GM19395 (cell line): ENCODE results near the gene POLR3G.

Source experiments
- ATAC-seq: cut with Tn5 transposase; IDR thresholded peaks from one replicate; pipeline ENCODE4 v1.9.1; 2021; ENCODE audit warnings: mild to moderate bottlenecking, moderate library complexity; ENCODE audit not compliant: unreplicated experiment

Gene POLR3G

DNA sequence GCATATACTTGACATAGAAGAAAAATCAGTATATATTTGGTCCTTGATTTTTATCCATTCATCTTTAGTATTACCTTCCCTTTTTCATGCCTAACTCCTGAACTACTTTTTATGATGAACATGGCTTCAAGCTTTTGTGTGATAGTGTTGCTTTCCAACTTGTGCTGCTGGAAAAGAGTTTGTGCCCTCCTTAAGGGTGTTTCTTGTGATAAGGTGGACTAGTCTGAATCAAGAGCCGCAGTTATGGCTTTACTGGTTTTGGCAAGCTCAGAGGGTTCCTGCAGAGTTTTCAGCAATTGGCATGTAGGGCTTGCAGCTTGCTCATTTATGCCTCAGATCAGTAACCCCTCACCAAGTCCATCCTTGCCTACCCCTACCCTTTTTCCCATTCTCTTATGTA lies 20.5 kb downstream of the POLR3G start:
- ATAC-seq, result no peak

- no peak for ATAC-seq
Measured at GRCh38 chr5:90503596-90503995, 28.9 kb downstream of the POLR3G start.

GRCh38 chr5:90504743-90505142 lies 30.1 kb downstream of the POLR3G start:
- ATAC-seq, result no peak

DNA sequence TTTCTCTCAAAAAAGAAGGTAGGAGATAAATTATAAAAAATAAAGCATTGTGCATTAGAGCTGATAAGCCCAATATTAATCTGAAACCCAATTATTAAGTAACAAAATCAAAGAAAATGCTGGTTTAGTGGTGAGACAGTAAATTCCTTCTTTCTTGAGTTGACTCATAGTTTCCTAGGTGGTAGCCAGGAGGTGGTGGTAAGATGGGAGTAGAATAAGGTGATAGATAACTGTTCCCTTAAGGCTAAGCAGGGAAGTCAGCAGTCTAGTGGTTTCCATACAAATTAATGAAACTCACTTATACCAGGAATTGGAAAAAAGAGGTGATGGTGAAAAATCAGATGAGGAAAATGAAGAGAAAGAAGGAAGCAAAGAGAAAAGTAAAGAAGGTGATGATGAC lies 31.6 kb downstream of the POLR3G start:
- ATAC-seq, result no peak

- ATAC-seq, result no peak
Measured at GRCh38 chr5:90510438-90510837, 35.8 kb downstream of the POLR3G start.

GRCh38 chr5:90514520-90514919 lies 39.9 kb downstream of the POLR3G start:
- no peak for ATAC-seq

DNA sequence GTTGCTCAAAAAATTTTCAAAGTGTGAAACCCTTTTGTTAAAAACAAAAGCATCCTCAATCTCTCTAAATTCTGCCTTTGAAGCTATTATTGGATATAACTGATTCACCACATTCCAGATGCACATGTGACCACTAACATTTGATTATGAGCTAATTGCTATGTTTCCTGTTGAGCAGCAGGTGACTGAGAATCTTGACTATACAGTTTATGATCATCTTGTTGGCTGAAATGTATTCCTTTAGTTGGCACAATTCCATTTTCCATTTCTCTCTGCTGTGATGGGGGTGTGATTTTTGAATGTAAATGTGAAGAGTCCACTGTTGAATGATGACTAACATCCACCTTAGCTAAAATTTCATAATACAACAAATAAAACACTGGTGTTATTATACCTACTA lies 44.0 kb downstream of the POLR3G start:
- ATAC-seq, result no peak

DNA sequence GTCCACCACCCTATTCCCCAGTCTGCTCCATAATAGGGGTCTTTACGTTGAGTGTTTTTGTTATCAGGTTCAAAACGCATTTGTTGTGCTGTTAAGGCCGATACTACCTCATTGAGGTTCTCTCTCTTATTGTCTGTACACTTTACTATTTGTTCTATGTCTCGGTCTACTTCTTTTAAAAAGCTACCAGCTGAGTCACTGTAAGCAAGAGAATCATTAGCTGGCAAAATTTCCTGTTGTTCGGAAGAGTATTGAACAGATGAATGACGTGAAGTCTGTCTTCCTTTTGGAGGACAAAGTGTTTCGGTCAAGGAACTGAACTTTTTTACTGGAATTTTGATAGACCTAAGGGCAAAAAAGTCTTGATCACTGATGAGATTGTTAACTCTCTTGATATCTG lies 44.4 kb downstream of the POLR3G start:
- ATAC-seq, result no peak

GRCh38 chr5:90528601-90529193 lies 54.0 kb downstream of the POLR3G start:
- peak; percentile 6 for ATAC-seq

GRCh38 chr5:90529194-90529938 lies 54.7 kb downstream of the POLR3G start, which contains the start of gene LYSMD3:
Gene LYSMD3, minus strand, starts transcription at chr5:90529584. Its CDS starts 4,295 bp downstream, at chr5:90525289.
- ATAC-seq, result peak; percentile 88

- peak; percentile 62 for ATAC-seq
Measured at GRCh38 chr5:90529939-90530677, 55.4 kb downstream of the POLR3G start.

- no peak for ATAC-seq
Measured at GRCh38 chr5:90530736-90531487, 56.2 kb downstream of the POLR3G start.

GRCh38 chr5:90533794-90534193 lies 59.1 kb downstream of the POLR3G start:
- ATAC-seq, result no peak

DNA sequence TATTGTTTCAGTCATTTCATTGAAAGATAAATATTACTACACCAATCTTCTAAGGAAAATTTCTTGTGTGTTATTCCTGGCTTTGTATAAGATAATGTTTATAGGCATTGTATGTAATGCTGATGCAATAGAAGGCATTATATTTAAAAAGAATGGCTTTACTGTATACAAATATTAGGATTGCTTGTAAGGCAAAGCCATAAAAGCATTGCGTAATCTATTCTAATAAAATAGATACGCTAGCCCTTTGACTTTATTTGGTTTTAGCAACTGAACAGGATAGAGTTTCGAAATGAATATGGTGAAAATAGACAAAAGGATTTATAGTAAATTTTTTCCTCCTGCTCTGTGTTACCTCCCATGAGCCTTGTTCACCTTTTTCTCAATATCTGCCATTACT lies 60.3 kb downstream of the POLR3G start:
- ATAC-seq, result no peak

DNA sequence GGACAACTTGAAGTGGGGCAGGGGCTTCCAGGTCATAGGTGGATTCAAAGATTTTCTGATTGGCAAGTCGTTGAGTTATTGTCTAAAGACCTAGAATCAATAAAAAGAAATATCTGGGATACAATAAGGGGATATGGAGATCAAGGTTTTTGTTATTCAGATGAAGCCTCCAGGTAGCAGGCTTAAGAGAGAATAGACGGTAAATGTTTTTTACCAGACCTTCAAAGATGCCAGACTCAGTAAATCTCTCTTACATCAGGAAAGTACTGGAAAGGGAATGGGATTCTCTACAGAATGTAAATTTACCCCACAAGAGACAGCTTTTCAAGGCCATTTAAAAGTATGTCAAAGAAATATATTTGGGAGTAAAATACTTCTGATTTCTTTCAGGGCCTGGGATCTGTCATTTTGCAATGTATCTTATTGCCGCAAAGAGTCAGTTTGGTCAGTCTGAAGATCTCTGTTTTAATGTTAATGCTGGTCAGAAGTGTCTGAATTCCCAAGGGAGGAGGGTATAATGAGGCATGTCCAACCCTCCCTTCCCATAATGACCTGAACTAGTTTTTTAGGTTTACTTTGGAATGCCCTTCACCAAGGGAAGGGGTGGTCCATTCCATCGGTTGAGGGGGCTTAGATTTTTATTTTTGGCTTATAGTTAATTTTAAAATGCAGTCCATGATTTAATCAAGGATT lies 68.3 kb downstream of the POLR3G start:
- ATAC-seq, result no peak

- no peak for ATAC-seq
Measured at GRCh38 chr5:90545511-90545910, 70.8 kb downstream of the POLR3G start.

DNA sequence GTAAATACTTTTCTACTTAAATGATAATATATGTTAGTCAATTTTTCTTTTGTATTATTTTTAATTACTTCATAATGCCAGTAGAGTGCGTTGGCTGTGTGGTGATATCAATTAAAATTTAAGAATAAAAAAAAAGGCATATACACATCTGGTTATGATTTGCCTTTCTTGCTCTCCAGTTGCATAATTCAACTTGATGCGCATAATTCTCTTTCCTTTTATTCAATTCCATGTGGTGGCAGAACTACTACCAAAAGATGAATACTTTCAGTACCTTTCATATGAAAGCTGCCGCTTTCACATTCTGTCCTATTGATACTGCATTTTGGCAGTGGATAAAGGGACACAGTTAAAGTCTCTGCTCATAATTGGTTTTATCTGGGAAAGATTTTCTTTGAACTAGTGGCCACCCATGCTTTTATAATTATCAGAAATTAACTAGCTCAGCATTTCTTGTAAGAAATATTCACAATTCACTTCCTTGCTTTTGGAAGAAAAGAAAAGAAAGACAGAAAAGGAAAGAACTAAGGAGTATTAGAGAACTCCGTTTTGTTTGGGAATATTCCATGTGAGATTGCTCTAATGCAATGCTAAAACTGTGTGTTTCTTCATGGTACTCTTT lies 71.7 kb downstream of the POLR3G start:
- ATAC-seq, result no peak

- ATAC-seq, result no peak
Measured at GRCh38 chr5:90547072-90547536, 72.4 kb downstream of the POLR3G start.

GRCh38 chr5:90548069-90548593 lies 73.5 kb downstream of the POLR3G start:
- no peak for ATAC-seq

GRCh38 chr5:90549223-90549622 lies 74.6 kb downstream of the POLR3G start:
- no peak for ATAC-seq
